SIG-M5 treated with dmso at 0.1 percent for 504 hours (cell line): ENCODE data around the gene MYLK2.
A peak's percentile ranks its signal among the peaks of the same experiment; 100 is the strongest.

Experiments
- DNase-seq: peaks from one replicate; lab custom pipeline; 2025; ENCODE audit not compliant: unreplicated experiment; lab: John Stamatoyannopoulos, UW

MYLK2 gene

DNA sequence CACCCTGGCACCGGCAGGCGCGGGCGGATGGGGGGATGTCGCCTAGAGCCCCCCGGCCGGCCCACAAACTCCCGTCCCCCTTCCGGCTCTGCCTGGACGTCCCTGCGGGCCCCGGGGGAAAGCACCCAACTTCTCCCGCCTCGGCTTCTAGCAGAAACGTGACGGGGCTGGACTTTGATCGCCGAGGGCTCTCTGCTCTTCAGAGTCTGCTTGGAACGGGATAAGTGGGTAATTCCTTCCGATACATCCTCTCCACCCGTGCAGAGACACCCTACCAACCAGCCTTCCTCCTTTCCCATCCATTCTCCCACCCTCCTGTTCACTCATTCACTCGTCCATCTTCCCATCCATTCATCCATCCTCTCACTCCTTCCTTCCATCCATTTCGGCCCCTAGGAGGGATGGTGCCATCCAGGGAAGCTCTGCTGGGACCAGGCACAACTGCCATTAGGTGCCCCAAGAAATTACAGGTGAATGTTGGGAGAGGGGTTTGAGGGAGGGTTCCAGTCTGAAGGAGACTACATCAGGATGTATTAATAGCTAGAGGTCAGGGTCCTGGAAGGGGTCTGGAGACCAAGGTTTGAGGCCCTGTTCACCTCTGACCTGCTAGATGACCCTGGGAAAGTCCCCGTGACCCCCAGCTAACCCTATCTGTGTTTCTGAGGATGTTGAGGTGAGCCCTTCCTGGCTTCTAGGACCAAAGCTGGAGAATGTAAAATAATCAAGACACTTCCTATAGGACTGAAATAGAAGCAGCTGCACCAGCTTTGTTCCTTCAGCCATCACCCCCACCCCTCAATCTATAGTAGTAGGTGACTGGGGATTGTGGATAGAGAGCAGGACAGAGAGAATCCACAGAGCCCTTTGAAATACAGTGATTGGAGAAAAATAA is 51.8 kb downstream of the MYLK2 start:
- DNase-seq = no peak

DNA sequence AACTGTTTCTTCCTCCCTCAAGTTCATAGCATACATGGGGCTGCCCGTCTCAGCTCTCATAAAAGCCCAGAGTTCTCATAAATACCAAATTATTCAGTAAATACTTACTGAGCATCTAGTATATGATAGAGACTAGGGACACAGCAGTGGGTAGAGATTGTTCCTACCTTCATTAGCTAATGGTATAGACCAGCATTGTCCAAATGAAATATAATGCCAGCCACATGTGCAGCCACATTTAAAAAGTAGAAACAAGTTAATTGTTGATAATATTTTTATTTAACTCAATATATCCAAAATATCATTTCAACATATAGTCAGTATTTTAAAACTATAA is 52.4 kb downstream of the MYLK2 start:
- no peak for DNase-seq

GRCh38 chr20:31872406-31872805 is 53.2 kb downstream of the MYLK2 start:
- no peak for DNase-seq

- DNase-seq = no peak
These were observed 56.5 kb downstream of the MYLK2 start for GRCh38 chr20:31875671-31876070.

- no peak for DNase-seq
These were observed 58.5 kb downstream of the MYLK2 start for GRCh38 chr20:31877684-31878083.

DNA sequence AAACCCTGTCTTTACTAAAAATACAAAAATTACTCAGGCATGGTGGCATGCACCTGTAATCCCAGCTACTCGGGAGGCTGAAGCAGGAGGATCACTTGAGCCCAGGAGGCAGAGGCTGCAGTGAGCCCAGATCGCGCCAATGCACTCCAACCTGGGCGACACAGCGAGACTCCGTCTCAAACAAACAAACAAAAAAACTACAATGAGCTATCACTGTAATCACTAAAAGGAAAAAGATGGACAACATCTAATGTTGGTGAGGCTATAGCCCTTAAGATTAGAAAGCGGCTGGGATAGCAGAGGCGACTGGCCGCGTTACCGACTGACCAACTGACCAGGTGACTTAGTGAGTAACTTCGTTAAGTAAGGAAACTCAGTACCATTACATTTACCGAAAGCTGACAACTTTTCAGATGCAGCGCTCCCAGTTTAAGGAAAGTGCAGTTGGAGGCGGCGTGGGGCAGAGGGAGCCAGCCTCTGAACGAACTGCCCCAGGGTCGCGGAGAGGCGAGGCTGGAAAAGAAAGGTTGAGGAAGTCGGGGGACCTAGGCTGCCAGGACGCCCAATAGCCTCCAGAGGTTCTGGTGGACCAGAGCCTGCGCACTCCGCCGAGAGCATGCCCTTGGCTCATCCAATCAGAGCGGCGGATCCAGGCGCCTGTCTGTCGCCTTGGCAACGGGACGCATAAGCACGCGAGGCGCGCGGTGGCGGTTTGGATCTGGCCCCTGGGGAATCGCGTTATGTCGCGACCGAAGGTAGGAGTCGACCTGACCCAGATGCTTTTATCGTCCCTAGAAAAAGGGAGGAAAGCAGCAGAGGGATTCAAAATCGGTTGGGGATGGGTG is 60.2 kb downstream of the MYLK2 start:
- peak; percentile 93 for DNase-seq

GRCh38 chr20:31881945-31882344 is 62.8 kb downstream of the MYLK2 start:
- DNase-seq = no peak

GRCh38 chr20:31883829-31884228 is 64.7 kb downstream of the MYLK2 start:
- no peak for DNase-seq
